SH-SY5Y (cell line): Measurements from ENCODE around the gene CDK19.

Experiments used
- GATA2 ChIP-seq: IDR thresholded peaks from 2 replicates; pipeline ENCODE4 v1.6.1; 2011; ENCODE audit warnings: mild to moderate bottlenecking, low read depth, low read length
- GATA3 ChIP-seq: IDR thresholded peaks from 2 replicates; pipeline ENCODE4 v1.6.1; 2011; ENCODE audit warnings: low read depth, mild to moderate bottlenecking, low read length, moderate library complexity

GRCh38 chr6:110690916-110691315 is 124.4 kb downstream of the CDK19 start:
- no peak for TF ChIP-seq GATA3
- no peak for TF ChIP-seq GATA2
